Gastroesophageal sphincter (tissue), 3 donors: ENCODE data around the gene RUSF1.

ENCODE experiments used
- CTCF ChIP-seq, 4 experiments: fragments of 200-600 bp in 2 of 4; fragments of 450-650 bp in 2 of 4; sonication (generic) in 1 of 4; IDR thresholded peaks; one replicate each; pipeline ENCODE4 v1.5.1; 2017 to 2019; ENCODE audit warnings: antibody characterized with exemption in 4 of 4, mild to moderate bottlenecking in 2 of 4, moderate library complexity in 2 of 4
- EP300 ChIP-seq: sonication (generic); formaldehyde crosslinking; IDR thresholded peaks from one replicate; pipeline ENCODE4 v1.6.1; 2017; ENCODE audit warnings: antibody characterized with exemption, mild to moderate bottlenecking
- POLR2A ChIP-seq, 2 donors: fragments of 450-650 bp; IDR thresholded peaks; one replicate each; pipeline ENCODE4 v1.6.1; 2017; ENCODE audit warnings: antibody characterized with exemption in 2 of 2, mild to moderate bottlenecking in 2 of 2, moderate library complexity in 1 of 2
- POLR2AphosphoS5 ChIP-seq: sonication (generic); formaldehyde crosslinking; IDR thresholded peaks from one replicate; pipeline ENCODE4 v1.6.1; 2017; ENCODE audit warnings: antibody characterized with exemption

GRCh38 chr16:31467858-31468257 lies 40.3 kb downstream of the RUSF1 start:
- no peak for TF ChIP-seq POLR2AphosphoS5
- TF ChIP-seq POLR2A (IDR thresholded peaks at IDR 0.05): no peak
- no peak for TF ChIP-seq CTCF (IDR thresholded peaks at IDR 0.05)
- TF ChIP-seq EP300: no peak
